ENCODE measurements around the gene SEZ6L.

SEZ6L gene

GRCh38 chr22:26314656-26315055 lies 145.4 kb downstream of the SEZ6L start:
- no peaks in the 10 kb centered on the region for H3F3A ChIP-seq (ENCODE audit: insufficient read depth, low read length)
- peaks cover 6% of the 10 kb centered on the region; the same call in 1 of the 2 replicates for H3K27me3 ChIP-seq (ENCODE audit: insufficient read depth, low read length)
- H3K4me2 ChIP-seq (ENCODE audit: low read length), result no peak overlapping the region
- H3K9me3 ChIP-seq (ENCODE audit: low read length), result no peaks in the 10 kb centered on the region
- no peak overlapping the region for H3K4me3 ChIP-seq (ENCODE audit: low read depth, low read length, poor library complexity, severe bottlenecking)
- H3K27ac ChIP-seq (ENCODE audit: low read depth, low read length, poor library complexity, severe bottlenecking), result no peak overlapping the region
- no peaks in the 10 kb centered on the region for H3K9me2 ChIP-seq (ENCODE audit: low read depth, low read length)
- no peaks in the 10 kb centered on the region for H3K4me1 ChIP-seq (ENCODE audit: insufficient read depth, low read length, severe bottlenecking)
- H3K36me3 ChIP-seq (ENCODE audit: insufficient read depth, low read length), result no peaks in the 10 kb centered on the region
- no peak overlapping the region for H3K9ac ChIP-seq (ENCODE audit: low read length)
- H2AFZ ChIP-seq (ENCODE audit: low read length), result no peak overlapping the region
- H3K79me2 ChIP-seq (ENCODE audit: insufficient read depth, low read length), result no peaks in the 10 kb centered on the region
- no peaks in the 10 kb centered on the region for H4K20me1 ChIP-seq (ENCODE audit: insufficient read depth, low read length)
- TF ChIP-seq CTCF (IDR thresholded peaks at IDR 0.05; ENCODE audit: low read length) (no peak), EZH2 (IDR thresholded peaks at IDR 0.05; ENCODE audit: borderline replicate concordance, low read length) (no peak)

GRCh38 chr22:26316732-26317285 lies 147.5 kb downstream of the SEZ6L start:
- Histone ChIP-seq H3K4me2 (ENCODE audit: low read length) (no peak overlapping the region), H3K9me2 (ENCODE audit: low read depth, low read length) (no peaks in the 10 kb centered on the region), H3K4me1 (ENCODE audit: insufficient read depth, low read length, severe bottlenecking) (no peaks in the 10 kb centered on the region), H3K9ac (ENCODE audit: low read length) (no peak overlapping the region), H2AFZ (ENCODE audit: low read length) (no peak overlapping the region), H3K9me3 (ENCODE audit: low read length) (no peaks in the 10 kb centered on the region), H3K27me3 (ENCODE audit: insufficient read depth, low read length) (peaks cover 6% of the 10 kb centered on the region; the same call in 1 of the 2 replicates), H4K20me1 (ENCODE audit: insufficient read depth, low read length) (no peaks in the 10 kb centered on the region), H3K27ac (ENCODE audit: low read depth, low read length, poor library complexity, severe bottlenecking) (no peak overlapping the region), H3F3A (ENCODE audit: insufficient read depth, low read length) (no peaks in the 10 kb centered on the region), H3K4me3 (ENCODE audit: low read depth, low read length, poor library complexity, severe bottlenecking) (no peak overlapping the region), H3K79me2 (ENCODE audit: insufficient read depth, low read length) (no peaks in the 10 kb centered on the region), H3K36me3 (ENCODE audit: insufficient read depth, low read length) (no peaks in the 10 kb centered on the region)
- TF ChIP-seq CTCF (IDR thresholded peaks at IDR 0.05; ENCODE audit: low read length) (no peak), EZH2 (IDR thresholded peaks at IDR 0.05; ENCODE audit: borderline replicate concordance, low read length) (no peak)

- H3K27me3 ChIP-seq (ENCODE audit: insufficient read depth, low read length), result no peaks in the 10 kb centered on the region
- H3K79me2 ChIP-seq (ENCODE audit: insufficient read depth, low read length), result no peaks in the 10 kb centered on the region
- no peak overlapping the region for H3K4me2 ChIP-seq (ENCODE audit: low read length)
- no peaks in the 10 kb centered on the region for H3K9me2 ChIP-seq (ENCODE audit: low read depth, low read length)
- no peak overlapping the region for H3K9ac ChIP-seq (ENCODE audit: low read length)
- TF ChIP-seq CTCF (IDR thresholded peaks at IDR 0.05; ENCODE audit: low read length) (no peak), EZH2 (IDR thresholded peaks at IDR 0.05; ENCODE audit: borderline replicate concordance, low read length) (no peak)
- H3K4me1 ChIP-seq (ENCODE audit: insufficient read depth, low read length, severe bottlenecking), result no peaks in the 10 kb centered on the region
- no peaks in the 10 kb centered on the region for H3K36me3 ChIP-seq (ENCODE audit: insufficient read depth, low read length)
- no peak overlapping the region for H3K27ac ChIP-seq (ENCODE audit: low read depth, low read length, poor library complexity, severe bottlenecking)
- no peak overlapping the region for H3K4me3 ChIP-seq (ENCODE audit: low read depth, low read length, poor library complexity, severe bottlenecking)
- H3K9me3 ChIP-seq (ENCODE audit: low read length), result no peaks in the 10 kb centered on the region
- no peak overlapping the region for H2AFZ ChIP-seq (ENCODE audit: low read length)
- no peaks in the 10 kb centered on the region for H4K20me1 ChIP-seq (ENCODE audit: insufficient read depth, low read length)
- H3F3A ChIP-seq (ENCODE audit: insufficient read depth, low read length), result no peaks in the 10 kb centered on the region
These were observed 149.7 kb downstream of the SEZ6L start for GRCh38 chr22:26318975-26319374.
